HepG2 (cell line): ENCODE data around the gene GDF7. TPM values are rescaled to one million over a fixed set of nuclear protein-coding genes. Genes with fewer than 3 reads are reported as not detected.

ENCODE experiments used
- CC2D1A ChIP-seq: sonication (generic); formaldehyde crosslinking; IDR thresholded peaks from 2 replicates; pipeline ENCODE4 v1.8.1; 2023; ENCODE audit warnings: mild to moderate bottlenecking, missing genetic modification reagents
- CCDC6 ChIP-seq: sonication (generic); formaldehyde crosslinking; IDR thresholded peaks from 2 replicates; pipeline ENCODE4 v1.8.1; 2022; ENCODE audit warnings: mild to moderate bottlenecking, missing genetic modification reagents, moderate library complexity
- CEBPG ChIP-seq: IDR thresholded peaks from 2 replicates; pipeline ENCODE4 v1.6.1; 2016
- CREM ChIP-seq, 2 experiments: sonication (generic) in 1 of 2; formaldehyde crosslinking in 1 of 2; IDR thresholded peaks; 2 replicates each; pipeline versions ENCODE4 v1.4.0 to v1.6.1; 2016 to 2020; ENCODE audit warnings: antibody characterized with exemption in 1 of 2, mild to moderate bottlenecking in 1 of 2, missing genetic modification reagents in 1 of 2
- FOXA1 ChIP-seq, 2 experiments: fragments of 450-650 bp in 1 of 2; sonication (generic) in 1 of 2; formaldehyde crosslinking in 1 of 2; IDR thresholded peaks; 2 replicates each; pipeline versions ENCODE4 v1.4.0 to v1.6.1; 2016 to 2020; ENCODE audit warnings: missing genetic modification reagents in 1 of 2
- FOXJ3 ChIP-seq: sonication (generic); formaldehyde crosslinking; IDR thresholded peaks from 2 replicates; pipeline ENCODE4 v1.4.0; 2020; ENCODE audit warnings: missing genetic modification reagents, mild to moderate bottlenecking, borderline replicate concordance
- GATAD2A ChIP-seq: IDR thresholded peaks from 2 replicates; pipeline ENCODE4 v1.6.1; 2016
- KDM4B ChIP-seq: sonication (generic); formaldehyde crosslinking; IDR thresholded peaks from 2 replicates; pipeline ENCODE4 v1.4.0; 2020; ENCODE audit warnings: missing genetic modification reagents
- LCORL ChIP-seq, 2 experiments: fragments of 450-650 bp in 1 of 2; sonication (generic) in 1 of 2; formaldehyde crosslinking in 1 of 2; IDR thresholded peaks; 2 replicates each; pipeline versions ENCODE4 v1.5.0 to v1.6.1; 2017 to 2020; ENCODE audit warnings: antibody characterized with exemption in 1 of 2, missing genetic modification reagents in 1 of 2
- NCOA2 ChIP-seq: sonication (generic); formaldehyde crosslinking; IDR thresholded peaks from 2 replicates; pipeline ENCODE4 v1.8.0; 2022; ENCODE audit warnings: inconsistent platforms
- PATZ1 ChIP-seq: sonication (generic); formaldehyde crosslinking; IDR thresholded peaks from 2 replicates; pipeline ENCODE4 v1.4.0; 2020; ENCODE audit warnings: missing genetic modification reagents
- RCOR2 ChIP-seq: IDR thresholded peaks from 2 replicates; pipeline ENCODE4 v1.6.1; 2016; ENCODE audit warnings: missing biosample characterization, missing genetic modification reagents
- RXRB ChIP-seq: IDR thresholded peaks from 2 replicates; pipeline ENCODE4 v1.6.1; 2016; ENCODE audit warnings: borderline replicate concordance, missing genetic modification reagents, missing compliant biosample characterization
- SALL1 ChIP-seq: sonication (generic); formaldehyde crosslinking; IDR thresholded peaks from 2 replicates; pipeline ENCODE4 v1.8.0; 2022; ENCODE audit warnings: mild to moderate bottlenecking, missing genetic modification reagents
- SOX6 ChIP-seq, 2 experiments: fragments of 450-650 bp in 1 of 2; sonication (generic) in 1 of 2; formaldehyde crosslinking in 1 of 2; IDR thresholded peaks; 2 replicates each; pipeline versions ENCODE4 v1.4.0 to v1.6.1; 2017 to 2020; ENCODE audit warnings: antibody characterized with exemption in 1 of 2, mild to moderate bottlenecking in 1 of 2, missing genetic modification reagents in 1 of 2
- TARDBP ChIP-seq: sonication (generic); formaldehyde crosslinking; IDR thresholded peaks from 2 replicates; pipeline ENCODE4 v1.8.0; 2022; ENCODE audit warnings: mild to moderate bottlenecking, missing genetic modification reagents
- TOPORS ChIP-seq: sonication (generic); formaldehyde crosslinking; IDR thresholded peaks from 2 replicates; pipeline ENCODE4 v1.8.0; 2023; ENCODE audit warnings: mild to moderate bottlenecking, missing genetic modification reagents
- ZNF3 ChIP-seq: IDR thresholded peaks from 2 replicates; pipeline ENCODE4 v1.7.0; 2017; ENCODE audit warnings: inconsistent platforms
- ZNF335 ChIP-seq: sonication (generic); formaldehyde crosslinking; IDR thresholded peaks from 2 replicates; pipeline ENCODE4 v1.4.0; 2020; ENCODE audit warnings: missing genetic modification reagents
- ZNF563 ChIP-seq: sonication (generic); formaldehyde crosslinking; IDR thresholded peaks from 2 replicates; pipeline ENCODE4 v1.8.0; 2022; ENCODE audit warnings: mild to moderate bottlenecking, moderate library complexity, missing genetic modification reagents
- ZSCAN21 ChIP-seq: sonication (generic); formaldehyde crosslinking; IDR thresholded peaks from 2 replicates; pipeline ENCODE4 v1.8.0; 2022; ENCODE audit warnings: mild to moderate bottlenecking, missing genetic modification reagents, moderate library complexity, borderline replicate concordance
- polyA plus RNA-seq, 8 experiments: library from polyadenylated mRNA; depleted of rRNA in 3 of 8; stranded (reverse) in 7 of 8; unstranded in 1 of 8; fragments of >200 nt; fragmentation: Illumina TruSeq in 4 of 8; extraction: Trizol in 4 of 8; gene quantifications; 2 replicates each; pipeline versions ENCODE4 v1.2.1 to v1.2.3, GENCODE V29; 2011 to 2016; ENCODE audit warnings: low read depth in 4 of 8, missing spikeins in 1 of 8, mixed read lengths in 1 of 8; ENCODE audit not compliant: insufficient read depth in 1 of 8
- total RNA-seq, 5 experiments: library from RNA; depleted of rRNA; stranded (reverse); fragments of >200 nt; fragmentation: Illumina TruSeq; extraction: Trizol; gene quantifications; 2 replicates each; pipeline ENCODE4 v1.2.3, GENCODE V29; 2016; ENCODE audit warnings: low read depth in 1 of 5
- TF ChIP-seq, protein P1 (sequence below): sonication (generic); formaldehyde crosslinking; IDR thresholded peaks from 2 replicates; pipeline ENCODE4 v1.4.0; 2020; ENCODE audit warnings: missing genetic modification reagents
- TF ChIP-seq, protein P2 (sequence below): sonication (generic); formaldehyde crosslinking; IDR thresholded peaks from 2 replicates; pipeline ENCODE4 v1.4.0; 2020; ENCODE audit warnings: missing genetic modification reagents, borderline replicate concordance

GDF7 gene
- total and polyA plus RNA-seq, 2 of the 13 experiments (the other 11 are each of a cell fraction or from before 2014, with no cell fraction given), result 1.6 to 15.0 TPM

GRCh38 chr2:20717641-20718040 lies 50.7 kb downstream of the GDF7 start (continued):
- TF ChIP-seq FOXJ3 (CRISPR knock-in tag) (peak; percentile 32; the same call in 1 of the 2 replicates), ZNF563 (CRISPR knock-in tag) (no peak), SOX6 (IDR thresholded peaks at IDR 0.05) (no peak), SOX6 (CRISPR knock-in tag; IDR thresholded peaks at IDR 0.05) (peak; percentile 76), TARDBP (CRISPR knock-in tag) (peak; percentile 59; the same call in 1 of the 2 replicates), KDM4B (no peak), PATZ1 (peak; percentile 36; the same call in 1 of the 2 replicates), LCORL (IDR thresholded peaks at IDR 0.05) (no peak), LCORL (CRISPR knock-in tag; IDR thresholded peaks at IDR 0.05) (0 out of 2 replicates have a peak, but pooled peaks have one; percentile 34), ZNF335 (CRISPR knock-in tag) (no peak), CCDC6 (no peak), FOXA1 (IDR thresholded peaks at IDR 0.05) (no peak), FOXA1 (CRISPR knock-in tag; IDR thresholded peaks at IDR 0.05) (0 out of 2 replicates have a peak, but pooled peaks have one; percentile 24), NCOA2 (CRISPR knock-in tag) (peak; percentile 69), RCOR2 (CRISPR knock-in tag) (no peak), CC2D1A (CRISPR knock-in tag) (no peak), TOPORS (CRISPR knock-in tag) (0 out of 2 replicates have a peak, but pooled peaks have one; percentile 54), RXRB (CRISPR knock-in tag) (peak; percentile 76), ZSCAN21 (CRISPR knock-in tag) (peak; percentile 59; the same call in 1 of the 2 replicates), CREM (IDR thresholded peaks at IDR 0.05) (peak; percentile 42), CREM (CRISPR knock-in tag; IDR thresholded peaks at IDR 0.05) (no peak), GATAD2A (CRISPR knock-in tag) (peak; percentile 72), CEBPG (CRISPR knock-in tag) (peak; percentile 87), SALL1 (CRISPR knock-in tag) (peak; percentile 85), ZNF3 (peak; percentile 16; the same call in 1 of the 2 replicates)
- TF ChIP-seq, protein P1, sequence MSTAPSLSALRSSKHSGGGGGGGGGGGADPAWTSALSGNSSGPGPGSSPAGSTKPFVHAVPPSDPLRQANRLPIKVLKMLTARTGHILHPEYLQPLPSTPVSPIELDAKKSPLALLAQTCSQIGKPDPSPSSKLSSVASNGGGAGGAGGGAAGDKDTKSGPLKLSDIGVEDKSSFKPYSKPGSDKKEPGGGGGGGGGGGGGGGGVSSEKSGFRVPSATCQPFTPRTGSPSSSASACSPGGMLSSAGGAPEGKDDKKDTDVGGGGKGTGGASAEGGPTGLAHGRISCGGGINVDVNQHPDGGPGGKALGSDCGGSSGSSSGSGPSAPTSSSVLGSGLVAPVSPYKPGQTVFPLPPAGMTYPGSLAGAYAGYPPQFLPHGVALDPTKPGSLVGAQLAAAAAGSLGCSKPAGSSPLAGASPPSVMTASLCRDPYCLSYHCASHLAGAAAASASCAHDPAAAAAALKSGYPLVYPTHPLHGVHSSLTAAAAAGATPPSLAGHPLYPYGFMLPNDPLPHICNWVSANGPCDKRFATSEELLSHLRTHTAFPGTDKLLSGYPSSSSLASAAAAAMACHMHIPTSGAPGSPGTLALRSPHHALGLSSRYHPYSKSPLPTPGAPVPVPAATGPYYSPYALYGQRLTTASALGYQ (CRISPR knock-in tag), result 0 out of 2 replicates have a peak, but pooled peaks have one; percentile 28
- TF ChIP-seq, protein P2, sequence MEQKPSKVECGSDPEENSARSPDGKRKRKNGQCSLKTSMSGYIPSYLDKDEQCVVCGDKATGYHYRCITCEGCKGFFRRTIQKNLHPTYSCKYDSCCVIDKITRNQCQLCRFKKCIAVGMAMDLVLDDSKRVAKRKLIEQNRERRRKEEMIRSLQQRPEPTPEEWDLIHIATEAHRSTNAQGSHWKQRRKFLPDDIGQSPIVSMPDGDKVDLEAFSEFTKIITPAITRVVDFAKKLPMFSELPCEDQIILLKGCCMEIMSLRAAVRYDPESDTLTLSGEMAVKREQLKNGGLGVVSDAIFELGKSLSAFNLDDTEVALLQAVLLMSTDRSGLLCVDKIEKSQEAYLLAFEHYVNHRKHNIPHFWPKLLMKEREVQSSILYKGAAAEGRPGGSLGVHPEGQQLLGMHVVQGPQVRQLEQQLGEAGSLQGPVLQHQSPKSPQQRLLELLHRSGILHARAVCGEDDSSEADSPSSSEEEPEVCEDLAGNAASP (CRISPR knock-in tag), result peak; percentile 79; the same call in 1 of the 2 replicates
